Breast epithelium (tissue), 3 donors: ENCODE measurements around the gene NAPG.

Experiments
- POLR2A ChIP-seq: fragments of 450-650 bp; IDR thresholded peaks from one replicate; pipeline ENCODE4 v1.6.1; 2016; ENCODE audit warnings: antibody characterized with exemption, mild to moderate bottlenecking, moderate library complexity
- TF ChIP-seq, protein P1 (sequence below), 3 donors: fragments of 450-650 bp; IDR thresholded peaks; one replicate each; pipeline ENCODE4 v1.5.1; 2016 to 2017; ENCODE audit warnings: antibody characterized with exemption in 3 of 3, mild to moderate bottlenecking in 3 of 3, moderate library complexity in 3 of 3

DNA sequence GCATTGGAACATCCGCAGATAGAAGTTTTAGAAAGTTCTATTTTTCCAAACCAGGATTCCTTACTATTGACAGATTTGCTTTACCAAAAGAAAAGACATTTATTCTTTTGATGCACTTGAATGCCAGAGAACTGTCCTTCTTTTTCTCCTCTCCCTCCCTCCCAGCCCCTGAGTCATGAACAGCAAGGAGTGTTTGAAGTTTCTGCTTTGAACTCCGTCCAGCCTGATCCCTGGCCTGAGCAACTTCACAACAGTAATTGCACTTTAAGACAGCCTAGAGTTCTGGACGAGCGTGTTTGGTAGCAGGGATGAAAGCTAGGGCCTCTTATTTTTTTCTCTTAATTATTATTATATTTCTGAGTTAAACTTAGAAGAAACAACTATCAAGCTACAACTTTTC, 37.8 kb upstream of the NAPG start:
- TF ChIP-seq, protein P1, sequence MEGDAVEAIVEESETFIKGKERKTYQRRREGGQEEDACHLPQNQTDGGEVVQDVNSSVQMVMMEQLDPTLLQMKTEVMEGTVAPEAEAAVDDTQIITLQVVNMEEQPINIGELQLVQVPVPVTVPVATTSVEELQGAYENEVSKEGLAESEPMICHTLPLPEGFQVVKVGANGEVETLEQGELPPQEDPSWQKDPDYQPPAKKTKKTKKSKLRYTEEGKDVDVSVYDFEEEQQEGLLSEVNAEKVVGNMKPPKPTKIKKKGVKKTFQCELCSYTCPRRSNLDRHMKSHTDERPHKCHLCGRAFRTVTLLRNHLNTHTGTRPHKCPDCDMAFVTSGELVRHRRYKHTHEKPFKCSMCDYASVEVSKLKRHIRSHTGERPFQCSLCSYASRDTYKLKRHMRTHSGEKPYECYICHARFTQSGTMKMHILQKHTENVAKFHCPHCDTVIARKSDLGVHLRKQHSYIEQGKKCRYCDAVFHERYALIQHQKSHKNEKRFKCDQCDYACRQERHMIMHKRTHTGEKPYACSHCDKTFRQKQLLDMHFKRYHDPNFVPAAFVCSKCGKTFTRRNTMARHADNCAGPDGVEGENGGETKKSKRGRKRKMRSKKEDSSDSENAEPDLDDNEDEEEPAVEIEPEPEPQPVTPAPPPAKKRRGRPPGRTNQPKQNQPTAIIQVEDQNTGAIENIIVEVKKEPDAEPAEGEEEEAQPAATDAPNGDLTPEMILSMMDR (IDR thresholded peaks at IDR 0.05): no peak
- TF ChIP-seq POLR2A: no peak
